H1 (cell line): ENCODE measurements around the gene S100A16.

ENCODE experiments used
- HDAC6 ChIP-seq: IDR thresholded peaks from one replicate; pipeline ENCODE4 v1.7.1; 2012; ENCODE audit warnings: low read depth, mild to moderate bottlenecking, inconsistent platforms, low read length, moderate library complexity
- TCF12 ChIP-seq: IDR thresholded peaks from 2 replicates; pipeline ENCODE4 v1.6.1; 2011; ENCODE audit warnings: low read depth, mild to moderate bottlenecking, low read length

GRCh38 chr1:153602749-153603148, 10.2 kb downstream of the S100A16 start:
- no peak for TF ChIP-seq TCF12
- no peak for TF ChIP-seq HDAC6
